Activated effector memory CD4-positive, alpha-beta T cell treated with anti-CD3 and anti-CD28 coated beads, Interleukin-2, amount 50 U/mL, for 16 hours (primary cell): Measurements from ENCODE around the gene CLCF1.

ENCODE experiments used
- DNase-seq: peaks from one replicate; pipeline ENCODE4 v3.0.0-alpha.2; 2020

CLCF1 gene

DNA sequence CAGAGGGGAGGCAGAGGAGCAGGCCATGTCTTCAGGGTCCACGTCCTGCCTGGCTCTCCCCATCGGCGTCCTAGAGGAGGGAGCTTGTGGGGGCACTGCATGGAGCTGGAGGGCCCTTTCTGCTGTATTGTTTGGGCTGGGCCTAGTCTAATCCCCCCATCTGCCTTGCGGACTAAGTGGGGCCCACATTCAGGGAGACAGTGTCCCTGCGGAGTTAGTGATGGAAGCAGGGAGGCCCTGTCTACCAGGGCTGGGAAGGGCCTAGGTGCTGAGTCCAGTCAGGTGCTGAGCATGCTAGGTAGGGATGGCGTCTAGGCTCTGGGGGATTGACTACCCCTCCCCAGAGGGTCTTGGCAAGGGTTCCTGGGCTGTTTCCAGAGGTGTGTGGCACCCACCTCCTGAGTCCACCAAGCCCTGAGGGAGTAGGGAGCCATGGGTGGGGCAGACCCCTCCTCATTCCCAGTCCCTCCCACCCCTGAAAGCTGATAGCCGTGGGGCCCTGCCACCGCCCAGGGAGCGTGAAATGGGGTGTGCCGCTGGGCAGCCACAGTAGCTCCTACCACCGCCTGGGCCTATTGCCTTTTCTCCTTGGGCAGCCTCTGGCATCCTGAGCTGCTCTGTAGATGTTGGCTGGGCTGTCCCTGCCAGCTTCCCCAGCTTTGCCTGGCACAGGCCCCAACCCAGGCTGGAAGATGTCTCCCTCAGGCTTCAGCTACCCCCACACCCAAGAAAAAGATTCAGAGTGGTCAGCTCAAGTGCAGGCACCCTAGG is 18.2 kb downstream of the CLCF1 start:
- DNase-seq: no peak

GRCh38 chr11:67354075-67355022 is 19.0 kb downstream of the CLCF1 start:
- no peak for DNase-seq

GRCh38 chr11:67353317-67354074 is 19.9 kb downstream of the CLCF1 start, which contains the start of gene POLD4:
Gene POLD4 (minus strand): TSS chr11:67353546. CDS start chr11:67353399, 147 bp downstream.
- DNase-seq: peak; percentile 99

DNA sequence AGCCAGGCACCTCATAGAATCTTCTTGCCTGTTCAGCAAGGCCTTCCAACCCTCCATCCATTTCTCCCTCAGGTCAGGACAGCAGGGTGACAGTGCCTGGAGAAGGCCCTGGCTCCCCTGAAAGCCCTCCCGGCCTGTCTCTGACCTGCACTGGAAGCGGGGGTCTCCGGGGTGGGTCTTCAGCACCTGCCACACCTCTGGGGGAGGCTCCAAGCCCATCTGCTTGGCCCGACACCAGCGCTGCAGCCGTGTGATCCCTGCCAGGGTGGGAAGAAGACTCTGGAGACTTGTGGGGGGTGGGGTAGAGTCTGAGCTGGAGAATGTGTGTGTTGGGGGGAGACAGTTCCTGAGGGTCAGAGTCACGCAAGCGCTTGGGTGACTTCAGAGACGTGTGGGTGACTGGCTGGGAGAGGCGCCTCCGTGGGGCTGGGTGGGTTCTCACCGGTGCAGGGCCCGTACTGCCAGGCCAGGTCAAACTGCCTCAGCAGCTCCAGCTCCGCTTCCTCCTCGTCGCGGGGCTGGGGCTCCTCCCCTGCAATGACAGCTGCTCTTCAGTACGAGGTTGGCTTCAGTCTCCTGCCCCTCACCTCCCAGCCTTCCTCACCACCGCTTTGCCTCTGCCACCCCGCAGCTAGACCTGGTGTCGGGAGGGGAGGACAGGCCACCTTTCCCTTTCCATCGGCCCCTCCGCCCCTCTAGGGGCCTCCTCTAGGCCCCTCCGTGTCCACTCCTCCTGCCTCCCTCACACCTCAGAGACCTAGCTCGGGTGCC is 20.7 kb downstream of the CLCF1 start:
- DNase-seq: no peak

- peak; percentile 87 for DNase-seq
Observed at GRCh38 chr11:67351275-67352005, 22.0 kb downstream of the CLCF1 start.

DNA sequence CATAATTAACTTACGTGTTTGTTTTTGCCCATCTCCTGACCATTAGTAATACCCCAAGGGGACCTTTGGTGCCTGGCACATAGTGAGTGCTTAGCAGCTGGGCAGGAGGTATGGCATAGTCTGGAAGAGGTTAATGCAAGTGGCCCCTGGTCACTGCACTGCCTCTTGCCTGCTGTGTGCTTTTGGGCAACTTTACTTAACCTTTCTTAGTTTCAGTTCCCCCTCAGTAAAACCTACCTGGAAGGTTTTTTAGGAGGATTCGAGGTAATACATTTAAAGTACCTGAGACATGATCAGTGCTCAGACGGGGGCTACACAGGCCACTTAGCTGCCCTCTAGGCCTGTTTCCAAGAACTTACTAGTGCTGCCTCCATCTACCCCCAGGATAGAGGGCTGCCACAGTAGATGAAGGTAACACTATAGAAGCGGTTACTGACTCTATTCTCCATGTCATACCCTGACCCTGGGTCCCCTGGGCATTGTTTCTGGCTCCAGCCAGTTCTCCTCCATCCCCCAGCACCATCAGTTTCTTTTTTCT is 23.4 kb downstream of the CLCF1 start:
- no peak for DNase-seq

DNA sequence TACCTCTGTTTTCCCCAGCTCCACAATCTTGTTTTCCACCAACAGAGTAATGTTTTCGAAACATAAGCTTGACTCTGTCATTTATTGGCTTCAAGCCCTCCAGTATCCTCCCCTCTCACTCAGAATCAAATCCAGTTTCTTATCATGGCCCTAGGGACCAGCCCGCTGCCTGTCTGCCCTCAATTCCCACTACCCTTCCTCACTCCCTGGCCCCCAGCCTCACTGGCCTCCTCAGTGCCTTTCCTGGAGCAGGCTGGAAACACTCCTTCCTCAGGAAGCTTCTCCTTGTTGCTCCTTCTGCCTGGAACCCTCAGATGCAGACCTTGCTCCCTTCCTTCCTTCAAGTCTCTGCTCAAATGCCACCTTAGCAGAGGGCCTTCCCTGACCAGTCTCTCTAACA is 23.9 kb downstream of the CLCF1 start:
- DNase-seq: no peak

DNA sequence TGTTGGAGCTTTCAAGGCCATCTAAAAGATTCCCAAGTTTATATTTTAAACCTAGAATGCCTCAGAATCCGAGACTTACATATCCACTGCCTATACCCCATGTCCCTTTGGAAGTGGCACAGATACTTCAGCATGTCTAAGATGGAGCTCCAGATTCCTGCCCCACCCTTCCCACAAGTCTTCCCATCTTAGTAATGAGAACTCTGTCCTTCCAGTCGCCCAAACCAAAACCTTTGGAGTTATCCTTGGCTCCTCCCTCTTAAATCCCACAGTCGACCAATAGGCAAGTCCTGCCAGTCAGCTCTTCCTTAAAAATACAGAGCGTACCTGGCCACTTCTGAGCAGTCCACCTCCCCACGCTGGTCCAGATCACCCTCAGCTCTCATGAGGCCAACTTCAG is 24.4 kb downstream of the CLCF1 start:
- DNase-seq: no peak

GRCh38 chr11:67347964-67348749 is 25.2 kb downstream of the CLCF1 start:
- DNase-seq: no peak

- DNase-seq: no peak
Observed at GRCh38 chr11:67345920-67346819, 27.2 kb downstream of the CLCF1 start.

DNA sequence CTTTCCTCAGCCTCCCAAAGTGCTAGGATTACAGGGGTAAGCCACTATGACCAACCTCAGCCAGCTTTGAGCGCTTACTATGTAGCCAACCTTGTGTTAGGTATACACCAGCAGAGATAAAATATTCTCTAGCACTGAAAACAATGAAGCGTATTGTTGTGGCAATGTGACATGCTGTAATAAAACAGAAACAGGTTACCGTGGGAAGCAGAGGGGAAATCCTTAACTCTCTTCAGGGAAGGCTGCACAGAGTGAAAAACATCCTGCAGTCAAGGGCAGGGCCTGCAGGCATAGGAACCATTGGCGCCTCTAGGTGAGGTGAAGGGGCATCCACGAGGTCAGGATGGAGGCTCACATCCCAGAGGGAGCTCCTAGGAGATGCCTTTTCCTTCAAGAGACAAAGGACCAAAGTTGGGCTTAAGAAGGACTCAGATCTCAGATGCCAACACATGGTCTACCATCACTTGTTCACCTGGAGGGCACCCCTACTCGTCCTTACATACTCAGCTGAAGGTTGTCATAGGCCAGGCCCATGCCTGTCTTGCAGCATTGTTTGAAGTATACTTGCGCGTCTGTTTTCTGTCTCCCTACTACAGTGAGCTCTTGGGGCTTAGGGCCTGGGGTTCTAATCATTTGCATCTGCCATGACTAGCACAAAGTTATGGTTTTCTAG is 28.0 kb downstream of the CLCF1 start:
- DNase-seq: no peak

DNA sequence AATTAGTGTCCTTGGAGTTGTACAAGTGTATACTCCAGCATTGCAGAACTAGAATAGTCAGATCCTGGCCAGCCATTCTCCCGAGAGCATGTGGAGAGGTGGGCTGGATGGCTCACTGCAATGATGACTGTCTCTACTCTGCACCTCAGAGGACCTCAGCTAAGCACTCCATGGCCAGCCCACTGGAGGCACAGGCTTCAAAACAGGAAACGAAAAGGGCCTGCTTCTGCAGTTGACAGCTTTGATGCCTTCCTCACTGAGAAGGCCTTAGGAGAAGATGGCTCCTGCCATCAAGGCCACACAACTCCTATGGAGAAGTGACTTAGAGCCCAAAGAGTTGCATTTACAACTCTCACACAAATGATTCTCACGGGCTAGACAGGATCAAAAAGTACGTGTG is 29.1 kb downstream of the CLCF1 start:
- DNase-seq: peak; percentile 68

GRCh38 chr11:67337257-67337656 is 36.1 kb downstream of the CLCF1 start:
- DNase-seq: no peak

- peak; percentile 14 for DNase-seq
Observed at GRCh38 chr11:67332081-67332691, 41.2 kb downstream of the CLCF1 start.

DNA sequence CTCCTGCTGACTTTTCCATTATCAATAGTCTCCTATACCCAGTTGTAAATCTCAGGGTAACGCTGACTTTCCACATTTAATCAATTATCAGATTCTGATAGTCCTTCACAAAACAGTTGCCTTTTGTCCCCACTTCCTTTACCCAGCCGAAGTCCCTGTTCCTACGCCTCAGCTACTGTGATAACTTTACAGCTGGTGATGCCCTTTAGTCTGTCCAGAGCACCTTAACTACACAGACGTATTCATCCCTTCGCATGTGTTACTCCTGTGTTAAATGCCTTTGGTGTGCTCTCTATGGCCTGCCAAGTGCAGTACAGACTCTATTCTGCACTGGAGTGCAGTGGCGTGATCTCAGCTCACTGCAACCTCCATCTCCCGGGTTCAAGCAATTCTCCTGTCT is 49.9 kb downstream of the CLCF1 start:
- peak; percentile 28 for DNase-seq

DNA sequence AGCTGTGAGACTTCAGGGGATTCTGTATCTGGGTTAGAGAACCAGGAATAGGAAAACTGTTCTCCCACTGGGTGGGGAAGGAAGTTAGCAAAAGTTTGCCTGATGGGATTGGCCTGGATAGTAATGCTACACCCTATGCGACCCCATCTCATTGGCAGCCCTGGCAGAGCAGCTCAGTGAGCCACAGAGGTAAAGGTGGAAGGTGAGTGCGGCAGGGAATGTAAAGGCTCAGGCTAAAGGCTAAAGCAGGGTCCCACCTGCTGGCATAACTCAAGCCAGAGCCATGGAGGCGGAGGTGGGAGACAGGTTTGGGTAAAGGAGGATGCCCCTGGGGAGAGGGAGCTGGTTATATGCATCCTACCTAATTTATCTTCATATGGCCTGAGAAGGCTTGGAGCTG is 51.3 kb downstream of the CLCF1 start:
- DNase-seq: no peak

GRCh38 chr11:67321313-67321871 is 52.0 kb downstream of the CLCF1 start:
- DNase-seq: peak; percentile 3

DNA sequence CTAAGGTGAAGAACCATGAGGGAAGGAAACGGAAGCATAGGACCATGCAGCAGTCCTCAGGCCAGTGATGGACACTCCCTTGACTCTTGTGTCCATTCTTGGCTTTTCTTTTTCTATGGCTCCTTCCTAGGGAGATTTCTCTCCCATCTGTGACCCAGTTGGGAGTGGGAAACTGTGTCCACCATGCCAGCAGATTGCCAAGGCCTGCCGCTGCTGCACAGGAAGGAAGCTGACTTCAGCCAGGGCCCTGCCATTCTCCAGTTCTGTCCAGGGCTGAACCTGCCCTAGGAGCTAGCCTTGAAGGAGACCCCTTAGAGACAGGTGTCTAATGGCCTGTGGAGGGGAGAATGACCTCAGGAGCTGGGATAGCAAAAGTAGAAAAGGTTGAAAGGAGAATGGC is 52.7 kb downstream of the CLCF1 start:
- DNase-seq: peak; percentile 38
